SU-DHL-6 (cell line): ENCODE results near the gene NAPA.

Experiments
- H2AFZ ChIP-seq: fragments of 200-600 bp; sonication (generic); 2 replicates; pipeline ENCODE4 v1.6.1; 2014; ENCODE audit warnings: low read depth, mild to moderate bottlenecking, moderate library complexity, mixed read lengths, antibody characterized with exemption, low read length; ENCODE audit not compliant: severe bottlenecking
- H3F3A ChIP-seq: fragments of 200-600 bp; shearing (Covaris generic); 2 replicates; pipeline ENCODE4 v1.6.0; 2016; ENCODE audit warnings: antibody characterized with exemption, mild to moderate bottlenecking; ENCODE audit not compliant: insufficient read depth
- H3K27ac ChIP-seq: fragments of 200-600 bp; sonication (generic); 2 replicates; pipeline ENCODE4 v1.5.1; 2016; ENCODE audit warnings: low read depth, mild to moderate bottlenecking, low read length, moderate library complexity, mixed read lengths
- H3K27me3 ChIP-seq: fragments of 200-600 bp; sonication (generic), shearing (Covaris generic); 2 replicates; pipeline ENCODE4 v1.6.0; 2014; ENCODE audit warnings: mild to moderate bottlenecking, low read length
- H3K36me3 ChIP-seq: fragments of 200-600 bp; sonication (generic); 2 replicates; pipeline ENCODE4 v1.6.1; 2014; ENCODE audit warnings: mild to moderate bottlenecking, low read length, mixed read lengths
- H3K4me2 ChIP-seq: fragments of 300-600, 200-600 bp; shearing (Covaris generic), sonication (generic); 2 replicates; pipeline ENCODE4 v1.6.0; 2014; ENCODE audit warnings: low read length, low read depth, mild to moderate bottlenecking; ENCODE audit not compliant: poor library complexity, severe bottlenecking
- H3K4me3 ChIP-seq: fragments of 200-600 bp; sonication (generic); 2 replicates; pipeline ENCODE4 v1.5.1; 2014; ENCODE audit warnings: antibody characterized with exemption, low read length, mild to moderate bottlenecking, mixed read lengths; ENCODE audit not compliant: insufficient read depth, poor library complexity, severe bottlenecking
- H3K79me2 ChIP-seq: fragments of 200-600 bp; sonication (generic); 2 replicates; pipeline ENCODE4 v1.6.1; 2014; ENCODE audit warnings: mild to moderate bottlenecking, low read length, moderate library complexity; ENCODE audit not compliant: insufficient read depth
- H3K9ac ChIP-seq: fragments of 200-600 bp; sonication (generic); 2 replicates; pipeline ENCODE4 v1.7.0; 2014; ENCODE audit warnings: mild to moderate bottlenecking, low read length
- H3K9me2 ChIP-seq: fragments of 200-600 bp; sonication (generic); replicated peaks from 2 replicates; pipeline ENCODE4 v1.6.1; 2014; ENCODE audit warnings: low read length; ENCODE audit not compliant: insufficient read depth
- H3K9me3 ChIP-seq: fragments of 200-600 bp; sonication (generic); 2 replicates; pipeline ENCODE4 v1.6.1; 2014; ENCODE audit warnings: low read length, mixed read lengths; ENCODE audit not compliant: insufficient read depth
- H4K20me1 ChIP-seq: fragments of 200-600 bp; sonication (generic); 2 replicates; pipeline ENCODE4 v1.6.1; 2014; ENCODE audit warnings: low read depth, mild to moderate bottlenecking, antibody characterized with exemption, low read length, moderate library complexity, mixed read lengths
- EZH2phosphoT487 ChIP-seq: fragments of 200-600 bp; sonication (generic), shearing (Covaris generic); conservative IDR thresholded peaks from 2 replicates; pipeline ENCODE4 v1.6.1; 2018; ENCODE audit warnings: mild to moderate bottlenecking, antibody characterized with exemption, low read length, moderate library complexity, mixed read lengths
- TF ChIP-seq, protein P1 (sequence below): fragments of 200-600 bp; sonication (generic); IDR thresholded peaks from one replicate; pipeline ENCODE4 v1.5.1; 2017; ENCODE audit warnings: antibody characterized with exemption, mild to moderate bottlenecking, low read length, moderate library complexity; ENCODE audit not compliant: insufficient read depth, poor library complexity, severe bottlenecking

Gene NAPA

DNA sequence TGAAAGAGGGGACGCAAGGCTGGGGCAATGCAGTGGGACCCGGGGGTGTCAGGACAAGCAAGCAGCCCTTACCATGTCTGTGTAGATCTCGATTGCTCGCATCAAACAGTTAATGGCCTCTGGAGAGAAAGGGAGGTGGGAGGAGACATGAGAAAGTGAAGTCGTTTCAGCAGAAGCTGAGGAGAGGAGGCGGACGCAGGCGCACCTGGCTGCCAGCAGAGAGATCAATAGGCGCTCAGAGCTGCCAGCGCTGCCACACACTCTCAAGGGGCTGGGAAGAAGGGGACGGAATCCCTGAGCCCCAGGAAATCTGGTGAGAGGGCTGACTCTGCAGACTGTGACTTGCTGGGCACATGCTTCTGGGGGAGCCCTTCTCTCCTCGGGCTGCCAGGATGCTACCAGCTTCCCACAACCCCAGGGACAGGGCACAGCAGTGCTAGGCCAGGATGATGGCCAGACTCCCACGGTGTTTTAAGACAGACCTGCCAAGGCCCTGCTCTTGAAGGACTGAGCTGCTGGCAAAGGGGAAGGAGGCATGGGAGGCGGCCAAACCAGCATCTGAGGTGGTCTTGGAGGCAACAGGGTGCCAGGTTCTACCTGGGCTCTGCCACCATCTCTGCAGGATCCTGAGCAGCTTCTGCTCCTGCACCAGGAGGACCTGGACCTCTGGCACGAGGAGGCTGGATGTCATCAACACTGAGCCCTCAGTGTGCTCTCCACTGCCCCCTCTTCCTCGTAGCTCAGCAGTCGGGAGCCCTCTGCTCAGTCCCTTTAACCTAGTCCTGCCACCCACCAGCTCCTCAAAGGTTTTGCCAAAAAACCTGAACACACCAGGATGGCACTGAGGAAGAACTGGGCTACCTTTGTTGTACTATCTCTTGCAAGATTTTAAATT lies 19.1 kb downstream of the NAPA start:
- no peaks in the 10 kb centered on the region for H3F3A ChIP-seq
- H4K20me1 ChIP-seq = no peaks in the 10 kb centered on the region
- no peak overlapping the region for H3K27ac ChIP-seq
- no peaks in the 10 kb centered on the region for H3K36me3 ChIP-seq
- no peak overlapping the region for H3K9ac ChIP-seq
- H3K9me2 ChIP-seq = no peaks in the 10 kb centered on the region
- H3K79me2 ChIP-seq = no peaks in the 10 kb centered on the region
- H2AFZ ChIP-seq = no peak overlapping the region
- H3K4me3 ChIP-seq = no peak overlapping the region
- no peaks in the 10 kb centered on the region for H3K27me3 ChIP-seq
- no peak overlapping the region for H3K4me2 ChIP-seq
- TF ChIP-seq, protein P1, sequence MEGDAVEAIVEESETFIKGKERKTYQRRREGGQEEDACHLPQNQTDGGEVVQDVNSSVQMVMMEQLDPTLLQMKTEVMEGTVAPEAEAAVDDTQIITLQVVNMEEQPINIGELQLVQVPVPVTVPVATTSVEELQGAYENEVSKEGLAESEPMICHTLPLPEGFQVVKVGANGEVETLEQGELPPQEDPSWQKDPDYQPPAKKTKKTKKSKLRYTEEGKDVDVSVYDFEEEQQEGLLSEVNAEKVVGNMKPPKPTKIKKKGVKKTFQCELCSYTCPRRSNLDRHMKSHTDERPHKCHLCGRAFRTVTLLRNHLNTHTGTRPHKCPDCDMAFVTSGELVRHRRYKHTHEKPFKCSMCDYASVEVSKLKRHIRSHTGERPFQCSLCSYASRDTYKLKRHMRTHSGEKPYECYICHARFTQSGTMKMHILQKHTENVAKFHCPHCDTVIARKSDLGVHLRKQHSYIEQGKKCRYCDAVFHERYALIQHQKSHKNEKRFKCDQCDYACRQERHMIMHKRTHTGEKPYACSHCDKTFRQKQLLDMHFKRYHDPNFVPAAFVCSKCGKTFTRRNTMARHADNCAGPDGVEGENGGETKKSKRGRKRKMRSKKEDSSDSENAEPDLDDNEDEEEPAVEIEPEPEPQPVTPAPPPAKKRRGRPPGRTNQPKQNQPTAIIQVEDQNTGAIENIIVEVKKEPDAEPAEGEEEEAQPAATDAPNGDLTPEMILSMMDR = no peak
- TF ChIP-seq EZH2phosphoT487 = no peak
- H3K9me3 ChIP-seq = no peaks in the 10 kb centered on the region

DNA sequence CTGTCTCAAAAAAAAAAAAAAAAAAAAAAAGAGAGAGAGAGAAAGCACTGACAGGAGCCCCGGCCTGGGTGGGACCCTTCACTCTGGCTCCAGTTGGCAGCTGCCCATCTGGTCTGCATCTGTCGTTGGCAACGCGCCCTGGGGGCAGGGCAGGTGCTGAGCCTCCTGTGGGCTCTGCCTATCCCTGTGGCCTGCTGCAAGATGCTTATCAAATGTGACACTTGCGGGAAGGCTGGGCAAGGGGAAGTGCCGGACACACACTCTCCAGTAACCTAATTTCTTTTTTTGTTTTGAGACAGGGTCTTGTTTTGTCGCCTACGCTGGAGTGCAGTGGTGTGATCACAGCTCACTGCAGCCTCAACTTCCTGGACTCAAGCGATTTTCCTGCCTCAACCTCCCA lies 20.1 kb downstream of the NAPA start:
- H3K27ac ChIP-seq = no peak overlapping the region
- H3K4me2 ChIP-seq = no peak overlapping the region
- no peaks in the 10 kb centered on the region for H3K36me3 ChIP-seq
- H3K9me2 ChIP-seq = no peaks in the 10 kb centered on the region
- no peak overlapping the region for H2AFZ ChIP-seq
- H3F3A ChIP-seq = no peaks in the 10 kb centered on the region
- TF ChIP-seq, protein P1 = no peak
- no peak for TF ChIP-seq EZH2phosphoT487
- H3K9ac ChIP-seq = no peak overlapping the region
- H4K20me1 ChIP-seq = no peaks in the 10 kb centered on the region
- no peaks in the 10 kb centered on the region for H3K79me2 ChIP-seq
- H3K27me3 ChIP-seq = no peaks in the 10 kb centered on the region
- H3K4me3 ChIP-seq = no peak overlapping the region
- no peaks in the 10 kb centered on the region for H3K9me3 ChIP-seq

DNA sequence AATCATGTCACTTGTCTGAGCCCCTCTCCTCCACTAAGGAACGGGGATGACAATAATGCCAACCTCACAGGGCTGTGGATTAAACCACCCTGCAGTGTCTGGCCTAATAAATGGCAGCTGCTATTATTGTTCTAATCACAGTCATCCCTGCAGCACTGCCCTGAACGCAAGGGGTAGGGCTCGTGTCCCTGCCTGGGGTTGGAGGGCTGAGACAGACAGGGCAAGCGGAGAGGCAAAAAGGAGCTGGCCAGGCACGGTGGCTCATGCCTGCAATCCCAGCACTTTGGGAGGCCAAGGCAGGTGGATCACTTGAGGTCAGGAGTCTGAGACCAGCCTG lies 20.7 kb downstream of the NAPA start:
- Histone ChIP-seq H3K36me3 (no peaks in the 10 kb centered on the region), H3K27me3 (no peaks in the 10 kb centered on the region), H3K4me3 (no peak overlapping the region), H3K9ac (no peak overlapping the region), H4K20me1 (no peaks in the 10 kb centered on the region), H3K4me2 (no peak overlapping the region), H3K27ac (no peak overlapping the region), H3F3A (no peaks in the 10 kb centered on the region), H3K79me2 (no peaks in the 10 kb centered on the region), H3K9me2 (no peaks in the 10 kb centered on the region), H3K9me3 (no peaks in the 10 kb centered on the region), H2AFZ (no peak overlapping the region)
- TF ChIP-seq EZH2phosphoT487 = no peak
- TF ChIP-seq, protein P1 = no peak
